ENCODE measurements around the gene PNLIPRP3. TPM values are rescaled to one million over a fixed set of nuclear protein-coding genes. Genes with fewer than 3 reads are reported as not detected.

PNLIPRP3 gene
- total and polyA plus RNA-seq, 7 experiments from 2014 or later = not detected

GRCh38 chr10:116464257-116464656, 36.6 kb downstream of the PNLIPRP3 start:
- H3K4me3 Mint-ChIP-seq = no peak overlapping the region
- no peaks in the 10 kb centered on the region for H3K4me1 Mint-ChIP-seq
- H3K36me3 Mint-ChIP-seq = no peaks in the 10 kb centered on the region
- H3K27ac ChIP-seq (ENCODE audit: low read depth, low read length) = no peak overlapping the region
- no peak overlapping the region for H3K4me3 ChIP-seq (ENCODE audit: low read length)
- peaks cover 0 to 22% (median 6%) of the 10 kb centered on the region in 5 donors for H3K27me3 Mint-ChIP-seq
- ChIA-PET POLR2A (no interaction called here), CTCF (no interaction called here)
- peaks cover 0 to 3% (median 0%) of the 10 kb centered on the region in 11 donors for H3K9me3 Mint-ChIP-seq
- intact Hi-C loops (cut with micrococcal nuclease) = no loop called here
- H3K9me3 ChIP-seq (ENCODE audit: control insufficient read depth in 2 of 3, low read length in 3 of 3) = no peaks in the 10 kb centered on the region
- no peaks in the 10 kb centered on the region for H3K27me3 ChIP-seq (ENCODE audit: control insufficient read depth in 2 of 2, insufficient read depth in 2 of 2, low read length in 2 of 2)
- H3K27ac Mint-ChIP-seq = no peak overlapping the region
- H3K36me3 ChIP-seq (ENCODE audit: control insufficient read depth in 2 of 3, insufficient read depth in 3 of 3, low read length in 3 of 3) = no peaks in the 10 kb centered on the region
- no peak for ATAC-seq
- H3K4me1 ChIP-seq (ENCODE audit: control insufficient read depth in 2 of 2, insufficient read depth in 2 of 2, low read length in 2 of 2) = no peaks in the 10 kb centered on the region
- DNase-seq = no peak

GRCh38 chr10:116465546-116465945, 37.9 kb downstream of the PNLIPRP3 start:
- no peaks in the 10 kb centered on the region for H3K36me3 Mint-ChIP-seq
- CTCF ChIA-PET = no interaction called here
- H3K4me3 ChIP-seq (ENCODE audit: low read length) = no peak overlapping the region

GRCh38 chr10:116466715-116467422, 39.2 kb downstream of the PNLIPRP3 start:
- Histone ChIP-seq H3K4me1 (ENCODE audit: control insufficient read depth in 2 of 2, insufficient read depth in 2 of 2, low read length in 2 of 2) (no peaks in the 10 kb centered on the region), H3K36me3 (ENCODE audit: control insufficient read depth in 2 of 3, insufficient read depth in 3 of 3, low read length in 3 of 3) (no peaks in the 10 kb centered on the region), H3K9me3 (ENCODE audit: control insufficient read depth in 2 of 3, low read length in 3 of 3) (no peaks in the 10 kb centered on the region), H3K4me3 (ENCODE audit: low read length) (no peak overlapping the region), H3K27ac (ENCODE audit: low read depth, low read length) (no peak overlapping the region), H3K27me3 (ENCODE audit: control insufficient read depth in 2 of 2, insufficient read depth in 2 of 2, low read length in 2 of 2) (no peaks in the 10 kb centered on the region)
- no peak overlapping the region for H3K4me3 Mint-ChIP-seq
- CTCF ChIA-PET = no interaction called here
- H3K4me1 Mint-ChIP-seq = no peaks in the 10 kb centered on the region
- no peak overlapping the region for H3K27ac Mint-ChIP-seq
- H3K9me3 Mint-ChIP-seq = peaks cover 0 to 4% (median 0%) of the 10 kb centered on the region in 11 donors
- DNase-seq (no peak), ATAC-seq (no peak)
- peaks cover 0 to 17% (median 0%) of the 10 kb centered on the region in 5 donors for H3K27me3 Mint-ChIP-seq
- no peaks in the 10 kb centered on the region for H3K36me3 Mint-ChIP-seq
- POLR2A ChIA-PET = no interaction called here
- intact Hi-C loops (cut with micrococcal nuclease) = no loop called here

More at GRCh38 chr10:116465546-116465945, 37.9 kb downstream of the PNLIPRP3 start:
- Mint-ChIP-seq H3K4me3 (no peak overlapping the region), H3K9me3 (peaks cover 0 to 4% (median 0%) of the 10 kb centered on the region in 11 donors), H3K27ac (no peak overlapping the region), H3K4me1 (no peaks in the 10 kb centered on the region), H3K27me3 (peaks cover 0 to 22% (median 6%) of the 10 kb centered on the region in 5 donors)
- Histone ChIP-seq H3K27me3 (ENCODE audit: control insufficient read depth in 2 of 2, insufficient read depth in 2 of 2, low read length in 2 of 2) (no peaks in the 10 kb centered on the region), H3K36me3 (ENCODE audit: control insufficient read depth in 2 of 3, insufficient read depth in 3 of 3, low read length in 3 of 3) (no peaks in the 10 kb centered on the region), H3K27ac (ENCODE audit: low read depth, low read length) (no peak overlapping the region), H3K9me3 (ENCODE audit: control insufficient read depth in 2 of 3, low read length in 3 of 3) (no peaks in the 10 kb centered on the region), H3K4me1 (ENCODE audit: control insufficient read depth in 2 of 2, insufficient read depth in 2 of 2, low read length in 2 of 2) (no peaks in the 10 kb centered on the region)
- POLR2A ChIA-PET = no interaction called here
- DNase-seq (no peak), ATAC-seq (peak; percentile 60)
- intact Hi-C loops (cut with micrococcal nuclease) = no loop called here

- Histone ChIP-seq H3K4me3 (ENCODE audit: low read length) (no peak overlapping the region), H3K9me3 (ENCODE audit: control insufficient read depth in 2 of 3, low read length in 3 of 3) (no peaks in the 10 kb centered on the region), H3K27ac (ENCODE audit: low read depth, low read length) (no peak overlapping the region), H3K4me1 (ENCODE audit: control insufficient read depth in 2 of 2, insufficient read depth in 2 of 2, low read length in 2 of 2) (no peaks in the 10 kb centered on the region), H3K27me3 (ENCODE audit: control insufficient read depth in 2 of 2, insufficient read depth in 2 of 2, low read length in 2 of 2) (no peaks in the 10 kb centered on the region), H3K36me3 (ENCODE audit: control insufficient read depth in 2 of 3, insufficient read depth in 3 of 3, low read length in 3 of 3) (no peaks in the 10 kb centered on the region)
- Mint-ChIP-seq H3K9me3 (peaks cover 0 to 4% (median 0%) of the 10 kb centered on the region in 11 donors), H3K4me1 (no peaks in the 10 kb centered on the region), H3K27me3 (peaks cover 0 to 30% (median 4%) of the 10 kb centered on the region in 5 donors), H3K4me3 (no peak overlapping the region), H3K36me3 (no peaks in the 10 kb centered on the region), H3K27ac (no peak overlapping the region)
- DNase-seq (no peak), ATAC-seq (no peak)
- intact Hi-C loops (cut with micrococcal nuclease) = no loop called here
- POLR2A ChIA-PET = no interaction called here
- CTCF ChIA-PET = no interaction called here
Observed at GRCh38 chr10:116469437-116469836, 41.8 kb downstream of the PNLIPRP3 start.

GRCh38 chr10:116470071-116470470, 42.4 kb downstream of the PNLIPRP3 start:
- intact Hi-C loops (cut with micrococcal nuclease) = no loop called here
- H3K4me1 ChIP-seq (ENCODE audit: control insufficient read depth in 2 of 2, insufficient read depth in 2 of 2, low read length in 2 of 2) = no peaks in the 10 kb centered on the region
- H3K4me1 Mint-ChIP-seq = no peaks in the 10 kb centered on the region
- H3K4me3 ChIP-seq (ENCODE audit: low read length) = no peak overlapping the region
- no peaks in the 10 kb centered on the region for H3K9me3 ChIP-seq (ENCODE audit: control insufficient read depth in 2 of 3, low read length in 3 of 3)
- no peak overlapping the region for H3K4me3 Mint-ChIP-seq
- H3K27me3 ChIP-seq (ENCODE audit: control insufficient read depth in 2 of 2, insufficient read depth in 2 of 2, low read length in 2 of 2) = no peaks in the 10 kb centered on the region
- ATAC-seq = no peak
- H3K27me3 Mint-ChIP-seq = peaks cover 0 to 25% (median 4%) of the 10 kb centered on the region in 5 donors
- H3K36me3 ChIP-seq (ENCODE audit: control insufficient read depth in 2 of 3, insufficient read depth in 3 of 3, low read length in 3 of 3) = no peaks in the 10 kb centered on the region
- ChIA-PET POLR2A (no interaction called here), CTCF (interaction anchor here (0.6 kb wide), 1 partner anchor 260 kb away, joined by 3 read pairs; no protein-coding TSS in a partner anchor)
- no peak overlapping the region for H3K27ac Mint-ChIP-seq
- H3K27ac ChIP-seq (ENCODE audit: low read depth, low read length) = no peak overlapping the region
- no peaks in the 10 kb centered on the region for H3K36me3 Mint-ChIP-seq
- peaks cover 0 to 4% (median 0%) of the 10 kb centered on the region in 11 donors for H3K9me3 Mint-ChIP-seq
- no peak for DNase-seq

- DNase-seq (no peak), ATAC-seq (no peak)
- no peak overlapping the region for H3K4me3 ChIP-seq (ENCODE audit: low read length)
- H3K4me3 Mint-ChIP-seq = no peak overlapping the region
- no peaks in the 10 kb centered on the region for H3K4me1 ChIP-seq (ENCODE audit: control insufficient read depth in 2 of 2, insufficient read depth in 2 of 2, low read length in 2 of 2)
- ChIA-PET POLR2A (no interaction called here), CTCF (no interaction called here)
- no peak overlapping the region for H3K27ac Mint-ChIP-seq
- no peaks in the 10 kb centered on the region for H3K27me3 ChIP-seq (ENCODE audit: control insufficient read depth in 2 of 2, insufficient read depth in 2 of 2, low read length in 2 of 2)
- H3K36me3 Mint-ChIP-seq = no peaks in the 10 kb centered on the region
- H3K27me3 Mint-ChIP-seq = peaks cover 0 to 25% (median 4%) of the 10 kb centered on the region in 5 donors
- no peak overlapping the region for H3K27ac ChIP-seq (ENCODE audit: low read depth, low read length)
- no peaks in the 10 kb centered on the region for H3K4me1 Mint-ChIP-seq
- intact Hi-C loops (cut with micrococcal nuclease) = no loop called here
- peaks cover 0 to 4% (median 0%) of the 10 kb centered on the region in 11 donors for H3K9me3 Mint-ChIP-seq
- H3K9me3 ChIP-seq (ENCODE audit: control insufficient read depth in 2 of 3, low read length in 3 of 3) = no peaks in the 10 kb centered on the region
- no peaks in the 10 kb centered on the region for H3K36me3 ChIP-seq (ENCODE audit: control insufficient read depth in 2 of 3, insufficient read depth in 3 of 3, low read length in 3 of 3)
Observed at GRCh38 chr10:116470768-116471415, 43.2 kb downstream of the PNLIPRP3 start.

- no peak overlapping the region for H3K4me3 ChIP-seq (ENCODE audit: low read length)
- DNase-seq (no peak), ATAC-seq (peak; percentile 34)
- no peaks in the 10 kb centered on the region for H3K27me3 ChIP-seq (ENCODE audit: control insufficient read depth in 2 of 2, insufficient read depth in 2 of 2, low read length in 2 of 2)
- no peak overlapping the region for H3K27ac ChIP-seq (ENCODE audit: low read depth, low read length)
- no peak overlapping the region for H3K4me3 Mint-ChIP-seq
- no peaks in the 10 kb centered on the region for H3K36me3 ChIP-seq (ENCODE audit: control insufficient read depth in 2 of 3, insufficient read depth in 3 of 3, low read length in 3 of 3)
- peaks cover 0 to 25% (median 4%) of the 10 kb centered on the region in 5 donors for H3K27me3 Mint-ChIP-seq
- no peak overlapping the region for H3K27ac Mint-ChIP-seq
- intact Hi-C loops (cut with micrococcal nuclease) = no loop called here
- H3K36me3 Mint-ChIP-seq = no peaks in the 10 kb centered on the region
- ChIA-PET POLR2A (no interaction called here), CTCF (no interaction called here)
- H3K9me3 Mint-ChIP-seq = peaks cover 0 to 4% (median 0%) of the 10 kb centered on the region in 11 donors
- H3K9me3 ChIP-seq (ENCODE audit: control insufficient read depth in 2 of 3, low read length in 3 of 3) = no peaks in the 10 kb centered on the region
- no peaks in the 10 kb centered on the region for H3K4me1 Mint-ChIP-seq
- H3K4me1 ChIP-seq (ENCODE audit: control insufficient read depth in 2 of 2, insufficient read depth in 2 of 2, low read length in 2 of 2) = no peaks in the 10 kb centered on the region
Observed at GRCh38 chr10:116472891-116473290, 45.2 kb downstream of the PNLIPRP3 start.
